ENCODE results near the gene LRIG1.

LRIG1 gene

GRCh38 chr3:66394019-66394752 lies 106.6 kb downstream of the LRIG1 start:
- H3K27ac ChIP-seq (replicated peaks): no peak overlapping the region
- H3K4me3 ChIP-seq (replicated peaks; ENCODE audit: insufficient read depth, low read length): no peak overlapping the region
- TF ChIP-seq, protein P1, sequence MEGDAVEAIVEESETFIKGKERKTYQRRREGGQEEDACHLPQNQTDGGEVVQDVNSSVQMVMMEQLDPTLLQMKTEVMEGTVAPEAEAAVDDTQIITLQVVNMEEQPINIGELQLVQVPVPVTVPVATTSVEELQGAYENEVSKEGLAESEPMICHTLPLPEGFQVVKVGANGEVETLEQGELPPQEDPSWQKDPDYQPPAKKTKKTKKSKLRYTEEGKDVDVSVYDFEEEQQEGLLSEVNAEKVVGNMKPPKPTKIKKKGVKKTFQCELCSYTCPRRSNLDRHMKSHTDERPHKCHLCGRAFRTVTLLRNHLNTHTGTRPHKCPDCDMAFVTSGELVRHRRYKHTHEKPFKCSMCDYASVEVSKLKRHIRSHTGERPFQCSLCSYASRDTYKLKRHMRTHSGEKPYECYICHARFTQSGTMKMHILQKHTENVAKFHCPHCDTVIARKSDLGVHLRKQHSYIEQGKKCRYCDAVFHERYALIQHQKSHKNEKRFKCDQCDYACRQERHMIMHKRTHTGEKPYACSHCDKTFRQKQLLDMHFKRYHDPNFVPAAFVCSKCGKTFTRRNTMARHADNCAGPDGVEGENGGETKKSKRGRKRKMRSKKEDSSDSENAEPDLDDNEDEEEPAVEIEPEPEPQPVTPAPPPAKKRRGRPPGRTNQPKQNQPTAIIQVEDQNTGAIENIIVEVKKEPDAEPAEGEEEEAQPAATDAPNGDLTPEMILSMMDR (IDR thresholded peaks at IDR 0.05; ENCODE audit: insufficient read depth, low read length): no peak
- TF ChIP-seq POLR2AphosphoS5 (IDR thresholded peaks at IDR 0.05; ENCODE audit: low read depth) (no peak), SPI1 (IDR thresholded peaks at IDR 0.05; ENCODE audit: borderline replicate concordance, low read depth) (no peak), GABPA (IDR thresholded peaks at IDR 0.05; ENCODE audit: low read depth) (no peak)
- TF ChIP-seq, protein P2, sequence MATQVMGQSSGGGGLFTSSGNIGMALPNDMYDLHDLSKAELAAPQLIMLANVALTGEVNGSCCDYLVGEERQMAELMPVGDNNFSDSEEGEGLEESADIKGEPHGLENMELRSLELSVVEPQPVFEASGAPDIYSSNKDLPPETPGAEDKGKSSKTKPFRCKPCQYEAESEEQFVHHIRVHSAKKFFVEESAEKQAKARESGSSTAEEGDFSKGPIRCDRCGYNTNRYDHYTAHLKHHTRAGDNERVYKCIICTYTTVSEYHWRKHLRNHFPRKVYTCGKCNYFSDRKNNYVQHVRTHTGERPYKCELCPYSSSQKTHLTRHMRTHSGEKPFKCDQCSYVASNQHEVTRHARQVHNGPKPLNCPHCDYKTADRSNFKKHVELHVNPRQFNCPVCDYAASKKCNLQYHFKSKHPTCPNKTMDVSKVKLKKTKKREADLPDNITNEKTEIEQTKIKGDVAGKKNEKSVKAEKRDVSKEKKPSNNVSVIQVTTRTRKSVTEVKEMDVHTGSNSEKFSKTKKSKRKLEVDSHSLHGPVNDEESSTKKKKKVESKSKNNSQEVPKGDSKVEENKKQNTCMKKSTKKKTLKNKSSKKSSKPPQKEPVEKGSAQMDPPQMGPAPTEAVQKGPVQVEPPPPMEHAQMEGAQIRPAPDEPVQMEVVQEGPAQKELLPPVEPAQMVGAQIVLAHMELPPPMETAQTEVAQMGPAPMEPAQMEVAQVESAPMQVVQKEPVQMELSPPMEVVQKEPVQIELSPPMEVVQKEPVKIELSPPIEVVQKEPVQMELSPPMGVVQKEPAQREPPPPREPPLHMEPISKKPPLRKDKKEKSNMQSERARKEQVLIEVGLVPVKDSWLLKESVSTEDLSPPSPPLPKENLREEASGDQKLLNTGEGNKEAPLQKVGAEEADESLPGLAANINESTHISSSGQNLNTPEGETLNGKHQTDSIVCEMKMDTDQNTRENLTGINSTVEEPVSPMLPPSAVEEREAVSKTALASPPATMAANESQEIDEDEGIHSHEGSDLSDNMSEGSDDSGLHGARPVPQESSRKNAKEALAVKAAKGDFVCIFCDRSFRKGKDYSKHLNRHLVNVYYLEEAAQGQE (IDR thresholded peaks at IDR 0.05; ENCODE audit: insufficient replicate concordance, low read depth): no peak
- DNase-seq (ENCODE audit: low read depth in 1 of 2, low spot score in 1 of 2): no peak
- H3K27me3 ChIP-seq (ENCODE audit: insufficient read depth, poor library complexity, severe bottlenecking): no peaks in the 10 kb centered on the region

GRCh38 chr3:66393333-66394005 lies 107.4 kb downstream of the LRIG1 start:
- Histone ChIP-seq H3K27me3 (ENCODE audit: insufficient read depth, poor library complexity, severe bottlenecking) (no peaks in the 10 kb centered on the region), H3K4me3 (replicated peaks; ENCODE audit: insufficient read depth, low read length) (no peak overlapping the region), H3K27ac (replicated peaks) (no peak overlapping the region)
- DNase-seq (ENCODE audit: low read depth in 1 of 2, low spot score in 1 of 2): no peak
- TF ChIP-seq POLR2AphosphoS5 (IDR thresholded peaks at IDR 0.05; ENCODE audit: low read depth): no peak
- TF ChIP-seq, protein P2 (IDR thresholded peaks at IDR 0.05; ENCODE audit: insufficient replicate concordance, low read depth): no peak
- TF ChIP-seq GABPA (IDR thresholded peaks at IDR 0.05; ENCODE audit: low read depth): no peak
- TF ChIP-seq, protein P1 (IDR thresholded peaks at IDR 0.05; ENCODE audit: insufficient read depth, low read length): no peak
- no peak for TF ChIP-seq SPI1 (IDR thresholded peaks at IDR 0.05; ENCODE audit: borderline replicate concordance, low read depth)

DNA sequence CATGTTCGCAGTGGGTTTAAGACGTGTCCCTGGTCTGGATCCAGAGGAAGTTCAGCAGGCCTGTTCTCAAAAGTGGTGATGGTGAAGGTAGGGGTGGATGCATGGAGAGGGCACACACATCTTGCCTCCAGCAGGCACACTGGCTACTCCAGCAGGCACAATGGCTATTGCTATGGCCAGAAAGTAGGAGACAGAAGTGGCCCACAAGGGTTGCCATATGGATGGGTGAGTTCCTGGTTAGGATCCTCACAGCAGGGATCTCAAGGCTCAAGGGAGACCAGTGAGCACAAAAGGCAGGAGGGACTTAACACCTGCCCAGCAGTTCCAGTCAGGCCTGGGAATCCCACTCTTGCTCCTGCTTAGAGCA lies 107.9 kb downstream of the LRIG1 start:
- DNase-seq (ENCODE audit: low read depth in 1 of 2, low spot score in 1 of 2): no peak
- TF ChIP-seq, protein P1 (IDR thresholded peaks at IDR 0.05; ENCODE audit: insufficient read depth, low read length): no peak
- TF ChIP-seq POLR2AphosphoS5 (IDR thresholded peaks at IDR 0.05; ENCODE audit: low read depth): no peak
- TF ChIP-seq, protein P2 (IDR thresholded peaks at IDR 0.05; ENCODE audit: insufficient replicate concordance, low read depth): no peak
- TF ChIP-seq SPI1 (IDR thresholded peaks at IDR 0.05; ENCODE audit: borderline replicate concordance, low read depth): no peak
- TF ChIP-seq GABPA (IDR thresholded peaks at IDR 0.05; ENCODE audit: low read depth): no peak
- Histone ChIP-seq H3K4me3 (replicated peaks; ENCODE audit: insufficient read depth, low read length) (no peak overlapping the region), H3K27ac (replicated peaks) (no peak overlapping the region), H3K27me3 (ENCODE audit: insufficient read depth, poor library complexity, severe bottlenecking) (no peaks in the 10 kb centered on the region)
